GM12873 (cell line): ENCODE data around the gene TRERF1.

Experiments used
- CTCF ChIP-seq: IDR thresholded peaks from 2 replicates; pipeline ENCODE4 v1.5.1; 2012; ENCODE audit warnings: low read depth, mild to moderate bottlenecking, moderate library complexity, low read length, control low read depth; ENCODE audit not compliant: insufficient read depth; ENCODE audit errors: missing control alignments

The TRERF1 gene

GRCh38 chr6:42428326-42429041, 23.2 kb downstream of the TRERF1 start:
- TF ChIP-seq CTCF = no peak

DNA sequence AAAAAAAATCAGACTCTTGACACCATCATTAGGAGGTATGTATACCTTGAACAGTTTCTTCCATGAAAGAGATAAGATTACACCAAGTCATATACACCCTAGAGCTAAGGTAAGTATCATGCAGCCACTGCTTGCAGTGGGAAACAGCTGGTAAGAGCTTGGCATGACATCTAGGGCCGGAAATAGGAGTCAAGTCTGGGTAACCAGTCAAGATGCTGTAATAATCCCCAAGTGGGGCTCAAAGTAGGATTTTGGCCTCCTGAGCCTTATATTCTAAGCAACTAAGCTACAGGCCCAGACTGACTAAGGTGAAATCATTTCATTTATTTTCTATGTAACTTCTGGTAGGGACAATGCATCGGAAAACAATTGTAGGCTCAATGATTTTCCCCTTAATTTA, 23.9 kb downstream of the TRERF1 start:
- TF ChIP-seq CTCF = no peak

- no peak for TF ChIP-seq CTCF
Observed at GRCh38 chr6:42426191-42426590, 25.5 kb downstream of the TRERF1 start.

DNA sequence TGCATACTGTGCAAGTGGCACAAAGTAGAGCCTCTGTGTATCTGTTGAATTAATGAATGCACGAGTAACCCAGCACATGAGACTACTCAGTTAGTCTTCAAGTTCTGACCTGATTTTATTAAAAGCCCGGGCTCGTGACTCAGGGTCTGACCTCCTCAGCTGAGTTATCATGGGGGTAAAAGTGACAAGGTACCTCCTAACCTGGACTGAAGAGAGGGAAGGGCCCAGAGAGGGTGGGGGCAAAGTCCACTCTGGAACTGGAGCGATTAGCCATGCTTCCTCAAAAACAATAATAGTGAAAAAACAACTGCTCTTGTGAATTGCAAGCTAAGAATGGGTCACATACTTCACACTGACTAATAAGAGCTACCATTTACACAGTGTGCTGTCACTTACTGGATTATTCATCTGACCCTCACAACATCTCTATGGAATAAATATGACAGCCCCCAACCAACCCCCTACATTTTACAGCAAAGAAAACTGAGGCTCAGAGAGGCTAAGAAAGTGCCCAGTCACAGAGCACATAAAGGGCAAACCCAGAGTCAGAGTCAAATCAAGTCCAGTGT, 26.7 kb downstream of the TRERF1 start:
- no peak for TF ChIP-seq CTCF

DNA sequence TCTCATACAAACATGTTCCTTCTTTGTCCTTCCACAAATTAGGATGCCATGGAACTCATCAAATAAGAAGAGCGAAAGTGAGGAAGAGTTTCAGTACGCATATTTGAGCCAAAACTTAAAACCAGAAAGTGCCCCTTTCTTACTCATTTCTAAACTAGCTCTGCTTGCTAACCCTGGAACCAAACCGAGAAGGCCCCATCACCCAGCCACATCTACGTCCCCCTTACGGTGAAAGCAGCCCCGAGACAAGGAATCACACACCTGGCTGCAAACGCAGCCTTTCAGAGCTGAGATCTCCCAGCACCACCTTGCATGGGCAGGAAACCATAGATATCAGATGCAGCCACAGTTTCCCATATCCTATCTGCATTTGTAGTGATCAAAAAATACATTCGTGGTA, 28.5 kb downstream of the TRERF1 start:
- TF ChIP-seq CTCF = no peak

DNA sequence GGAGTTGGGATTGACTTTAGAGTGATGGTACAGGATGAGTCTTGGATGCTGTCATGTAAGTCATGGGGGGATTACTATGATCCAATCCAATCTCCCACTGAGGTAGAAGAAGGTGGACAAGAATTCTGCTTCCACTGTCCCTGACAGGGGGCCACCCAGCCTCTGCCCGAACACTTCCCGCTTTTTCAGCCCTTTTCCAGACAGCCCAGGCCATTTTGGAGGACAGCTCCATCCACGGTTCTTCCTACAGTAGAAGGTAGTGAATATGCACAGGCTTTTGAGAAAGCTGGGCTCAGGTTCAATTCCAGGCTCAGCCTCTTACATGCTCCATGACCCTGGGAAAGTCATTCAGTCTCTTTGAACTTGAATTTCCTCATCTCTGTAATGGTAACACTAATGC, 31.0 kb downstream of the TRERF1 start:
- TF ChIP-seq CTCF = no peak

GRCh38 chr6:42419490-42420280, 32.0 kb downstream of the TRERF1 start:
- TF ChIP-seq CTCF = no peak
